Right ventricle myocardium superior (tissue), 1 donor: Measurements from ENCODE around the gene CDK5. TPM values are rescaled to one million over a fixed set of nuclear protein-coding genes. Genes with fewer than 3 reads are reported as not detected.
A peak's percentile ranks its signal among the peaks of the same experiment; 100 is the strongest.
"Not testable (repeated sequence)": the region's sequence is repeated elsewhere in the genome, so short reads cannot be mapped to it uniquely, and the experiment has no call there.

Experiments
- ATAC-seq: fragments of 200-7000 bp; cut with Tn5 transposase; one replicate; pipeline ENCODE4 v1.9.1; 2020; ENCODE audit warnings: mild to moderate bottlenecking; ENCODE audit not compliant: poor library complexity
- DNase-seq: peaks from one replicate; pipeline ENCODE4 v3.0.0-alpha.2; 2020
- intact Hi-C: fragments of 100-400 bp; cut with DNase I; formaldehyde crosslinking; loops from one replicate; pipeline ENCODE4 v1.11.2; 2022
- total RNA-seq: library from RNA; stranded (reverse); fragmentation: NEBNext Ultra II Directional; extraction: Animal tissue kit (Norgen Biotek cat#: 25700); gene quantifications from one replicate; pipeline ENCODE4 v1.2.1, GENCODE V29; 2021
- donor health status: DM: no; HTN: yes; CAD: no; lungs with severe emphysema.

CDK5 gene
- total RNA-seq, 1 donor from 2014 or later = 6.3 TPM

DNA sequence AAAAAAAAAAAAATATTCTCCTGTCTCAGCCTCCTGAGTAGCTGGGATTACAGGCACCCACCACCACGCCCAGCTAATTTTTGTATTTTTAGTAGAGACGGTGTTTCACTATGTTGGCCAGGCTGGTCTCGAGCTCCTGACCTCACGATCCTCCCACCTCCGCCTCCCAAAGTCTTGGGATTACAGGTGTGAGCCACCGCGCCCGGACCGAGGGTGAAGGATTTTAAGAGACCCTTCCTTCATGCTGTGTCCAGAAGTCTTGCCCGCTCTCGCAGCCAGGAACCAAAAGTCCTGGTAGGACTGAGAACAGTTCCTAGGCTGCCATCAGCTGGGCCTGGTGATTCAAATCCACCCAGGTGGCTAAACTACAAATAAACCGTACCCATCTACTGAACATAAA, 46.1 kb downstream of the CDK5 start:
- intact Hi-C loops, DNase-seq, ATAC-seq: not testable (repeated sequence)

DNA sequence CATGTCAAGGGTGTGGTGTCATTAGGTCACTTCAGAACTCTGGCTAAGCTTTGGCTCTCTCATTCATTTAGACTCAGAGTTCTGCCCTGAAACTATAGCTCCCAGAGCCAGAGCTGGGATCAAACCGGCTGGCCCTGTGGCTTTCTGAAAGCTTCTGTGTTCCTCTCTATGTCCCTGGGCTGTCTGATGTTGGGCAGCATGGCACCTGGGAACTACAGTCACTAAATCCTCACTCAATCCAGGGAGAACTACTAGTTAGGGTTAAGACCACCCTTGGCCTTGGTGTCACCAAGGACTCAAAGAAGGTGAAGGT, 46.6 kb downstream of the CDK5 start:
- no peak for ATAC-seq
- intact Hi-C loops = no loop called here
- no peak for DNase-seq

GRCh38 chr7:151010307-151011096, 47.2 kb downstream of the CDK5 start:
- ATAC-seq = no peak
- no peak for DNase-seq
- intact Hi-C loops = no loop called here

DNA sequence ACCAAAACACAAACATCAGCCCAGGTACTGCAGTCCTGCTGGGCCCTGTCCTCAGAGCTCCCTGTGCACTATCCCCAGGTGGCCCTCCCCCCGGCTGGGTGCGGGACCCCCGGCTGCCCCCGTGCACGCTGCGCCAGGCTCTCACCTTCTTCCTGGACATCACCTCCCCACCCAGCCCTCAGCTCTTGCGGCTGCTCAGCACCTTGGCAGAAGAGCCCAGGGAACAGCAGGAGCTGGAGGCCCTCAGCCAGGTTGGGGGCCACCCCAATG, 47.7 kb downstream of the CDK5 start:
- DNase-seq (no peak), ATAC-seq (no peak)
- intact Hi-C loops = no loop called here

DNA sequence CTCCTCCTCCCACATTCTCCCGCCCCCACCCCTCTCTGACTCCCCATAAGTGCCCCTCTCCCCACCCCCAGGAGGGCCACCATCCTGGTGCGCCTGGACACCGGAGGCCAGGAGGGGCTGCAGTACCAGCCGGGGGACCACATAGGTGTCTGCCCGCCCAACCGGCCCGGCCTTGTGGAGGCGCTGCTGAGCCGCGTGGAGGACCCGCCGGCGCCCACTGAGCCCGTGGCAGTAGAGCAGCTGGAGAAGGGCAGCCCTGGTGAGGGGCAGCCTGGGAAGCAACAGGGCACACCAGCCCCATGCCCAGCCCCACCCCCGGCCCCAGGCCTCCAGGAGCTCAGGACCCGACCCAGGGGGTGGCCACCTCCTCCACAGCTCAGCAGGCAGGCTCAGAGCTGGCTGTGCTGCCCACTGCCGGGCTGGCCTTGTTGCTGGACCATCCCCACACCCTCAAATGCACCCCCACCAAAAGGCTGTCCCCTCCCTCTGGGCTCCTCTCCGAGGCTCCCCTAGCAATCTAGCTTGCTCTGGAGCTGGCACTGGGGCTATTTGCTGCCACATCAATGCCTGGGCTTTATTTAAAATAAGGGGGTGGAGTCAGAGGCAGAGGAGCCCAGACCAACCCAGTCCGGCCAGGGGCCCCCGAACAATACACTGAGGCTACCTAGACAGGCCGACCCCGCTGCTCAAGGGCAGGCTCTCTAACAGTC, 48.2 kb downstream of the CDK5 start:
- no peak for DNase-seq
- intact Hi-C loops = no loop called here
- no peak for ATAC-seq

GRCh38 chr7:151008511-151009323, 49.0 kb downstream of the CDK5 start:
- DNase-seq (peak; percentile 85), ATAC-seq (peak; percentile 70)
- intact Hi-C loops = no loop called here

DNA sequence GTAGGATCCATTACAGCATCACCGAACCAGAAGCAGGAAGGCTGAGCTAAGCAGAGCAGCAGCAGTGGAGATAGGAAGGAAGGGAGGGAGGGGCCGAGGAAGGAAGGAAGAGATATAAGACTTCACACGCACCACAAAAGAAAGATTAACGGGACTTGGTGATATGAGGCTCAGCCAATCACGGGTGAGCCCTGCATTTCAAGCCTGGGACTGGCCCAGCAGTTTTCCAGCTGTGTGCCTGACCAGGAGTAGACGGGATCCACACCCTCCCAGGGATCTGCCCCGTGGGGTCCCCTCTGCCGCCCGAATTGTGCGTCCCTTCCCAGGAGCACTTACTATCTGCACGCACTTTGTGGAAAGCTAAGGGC, 49.6 kb downstream of the CDK5 start:
- intact Hi-C loops = no loop called here
- ATAC-seq (peak; percentile 40), DNase-seq (no peak)

GRCh38 chr7:151007469-151007898, 50.2 kb downstream of the CDK5 start:
- intact Hi-C loops = no loop called here
- peak; percentile 30 for ATAC-seq
- DNase-seq = no peak

- DNase-seq = no peak
- intact Hi-C loops = no loop called here
- ATAC-seq = no peak
These were observed 51.0 kb downstream of the CDK5 start for GRCh38 chr7:151006590-151007300.

- intact Hi-C loops = no loop called here
- DNase-seq = no peak
- no peak for ATAC-seq
These were observed 52.1 kb downstream of the CDK5 start for GRCh38 chr7:151005566-151005965.

Other genes starting within 250 kb of the CDK5 start
- gene AOC1, start 205.4 kb downstream of the CDK5 start, total RNA-seq = not detected
- 88.9 TPM for gene KCNH2, start 79.6 kb downstream of the CDK5 start, total RNA-seq
- gene NOS3, start 66.9 kb downstream of the CDK5 start, total RNA-seq = 10.0 TPM
- not detected for gene ATG9B, start 33.4 kb downstream of the CDK5 start, total RNA-seq
- 24.6 TPM for gene ABCB8, start 29.4 kb downstream of the CDK5 start, total RNA-seq
- 6.5 TPM for gene ASIC3, start 9.4 kb downstream of the CDK5 start, total RNA-seq
- 49.7 TPM for gene SLC4A2, start 1.7 kb upstream of the CDK5 start, total RNA-seq
- 81.1 TPM for gene FASTK, start 22.9 kb upstream of the CDK5 start, total RNA-seq
- gene TMUB1, start 25.6 kb upstream of the CDK5 start, total RNA-seq = 33.9 TPM
- 62.7 TPM for gene AGAP3, start 28.6 kb upstream of the CDK5 start, total RNA-seq
- 2.7 TPM for gene GBX1, start 109.8 kb upstream of the CDK5 start, total RNA-seq
- 42.6 TPM for gene ASB10, start 129.4 kb upstream of the CDK5 start, total RNA-seq
- gene H2BK1, start 152.6 kb upstream of the CDK5 start, total RNA-seq = not detected
- 23.9 TPM for gene ABCF2, start 169.3 kb upstream of the CDK5 start, total RNA-seq
- gene CHPF2, start 174.6 kb upstream of the CDK5 start, total RNA-seq = 10.5 TPM
- gene SMARCD3, start 190.8 kb upstream of the CDK5 start, total RNA-seq = 131 TPM